GM21367 (cell line): ENCODE results near the gene ITPRIP.

Experiments used
- ATAC-seq: cut with Tn5 transposase; IDR thresholded peaks from one replicate; pipeline ENCODE4 v1.9.1; 2021; ENCODE audit not compliant: unreplicated experiment

Gene ITPRIP

DNA sequence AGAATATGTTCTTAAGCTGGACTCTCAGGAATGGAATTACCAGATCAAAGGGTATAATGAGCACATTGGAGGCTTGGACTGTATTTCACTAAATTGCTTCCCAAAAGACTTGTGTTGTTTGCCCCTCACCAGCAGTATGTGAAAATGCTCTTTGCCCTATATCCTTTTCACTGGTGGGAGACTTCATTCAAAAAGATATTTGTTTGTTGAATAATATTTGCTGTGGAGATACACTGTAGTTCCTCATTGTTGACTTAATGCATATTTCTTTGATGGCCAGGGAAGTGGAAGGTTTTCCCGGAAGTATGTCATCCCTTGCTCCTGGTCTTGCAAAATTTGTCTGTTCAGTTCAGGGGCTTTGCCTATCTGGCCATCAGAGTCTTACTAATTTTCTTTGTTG lies 49.9 kb downstream of the ITPRIP start:
- no peak for ATAC-seq

DNA sequence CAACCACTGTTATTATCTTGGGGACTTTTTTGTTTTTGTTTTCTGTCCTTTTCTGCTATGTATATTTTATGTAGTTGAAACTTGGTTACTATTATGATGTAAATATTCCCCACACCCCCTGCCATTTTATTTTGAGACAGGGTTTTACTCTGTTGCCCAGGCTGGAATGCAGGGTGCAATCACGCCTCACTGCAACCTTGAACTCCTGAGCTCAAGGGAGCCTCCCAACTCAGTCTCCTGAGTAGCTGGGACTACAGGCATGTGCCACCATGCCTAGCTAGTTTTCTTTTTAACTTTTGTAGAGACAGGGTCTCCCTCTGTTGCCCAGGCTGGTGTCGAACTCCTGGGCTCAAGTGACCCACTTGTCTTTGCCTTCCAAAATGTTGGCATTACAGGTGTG lies 51.3 kb downstream of the ITPRIP start:
- no peak for ATAC-seq

DNA sequence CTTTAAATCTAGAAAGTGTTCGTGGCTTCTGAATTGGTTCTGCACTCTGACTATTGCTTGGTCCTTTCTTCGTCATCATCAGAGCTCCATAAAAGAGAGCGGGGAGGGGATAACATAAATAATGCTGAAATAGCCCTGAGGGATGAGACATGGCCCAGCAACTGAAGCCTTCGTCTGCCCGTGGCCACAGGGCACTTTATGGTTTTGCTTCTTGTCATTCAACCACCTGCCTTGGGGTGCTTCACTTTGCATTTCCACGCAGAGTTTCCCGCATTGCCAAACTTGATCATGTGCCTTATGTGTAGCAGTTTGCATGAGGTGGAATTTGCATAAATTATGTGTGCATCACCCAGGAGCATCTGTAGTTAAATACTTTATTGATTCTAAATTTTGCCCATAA lies 53.4 kb downstream of the ITPRIP start:
- ATAC-seq = no peak

DNA sequence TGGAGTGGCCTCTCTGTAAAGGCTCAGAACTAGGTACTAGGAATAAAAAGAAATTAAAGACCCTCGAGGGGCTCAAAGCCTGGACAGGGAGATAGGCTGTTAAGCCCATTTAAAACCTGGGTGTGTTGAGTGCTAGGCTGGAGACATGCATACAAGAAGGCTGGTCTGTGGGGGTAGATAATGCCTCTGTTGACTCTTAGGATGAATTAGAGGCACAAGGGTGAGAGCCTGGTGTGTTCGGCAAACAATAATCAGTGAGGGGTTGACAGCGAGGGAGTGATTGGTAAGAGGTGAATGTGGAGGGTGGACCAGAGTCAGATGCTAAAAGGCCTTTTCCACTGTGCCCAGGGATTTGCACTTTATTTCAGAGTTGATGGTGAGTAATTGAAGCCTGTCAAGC lies 56.6 kb downstream of the ITPRIP start:
- ATAC-seq = no peak

DNA sequence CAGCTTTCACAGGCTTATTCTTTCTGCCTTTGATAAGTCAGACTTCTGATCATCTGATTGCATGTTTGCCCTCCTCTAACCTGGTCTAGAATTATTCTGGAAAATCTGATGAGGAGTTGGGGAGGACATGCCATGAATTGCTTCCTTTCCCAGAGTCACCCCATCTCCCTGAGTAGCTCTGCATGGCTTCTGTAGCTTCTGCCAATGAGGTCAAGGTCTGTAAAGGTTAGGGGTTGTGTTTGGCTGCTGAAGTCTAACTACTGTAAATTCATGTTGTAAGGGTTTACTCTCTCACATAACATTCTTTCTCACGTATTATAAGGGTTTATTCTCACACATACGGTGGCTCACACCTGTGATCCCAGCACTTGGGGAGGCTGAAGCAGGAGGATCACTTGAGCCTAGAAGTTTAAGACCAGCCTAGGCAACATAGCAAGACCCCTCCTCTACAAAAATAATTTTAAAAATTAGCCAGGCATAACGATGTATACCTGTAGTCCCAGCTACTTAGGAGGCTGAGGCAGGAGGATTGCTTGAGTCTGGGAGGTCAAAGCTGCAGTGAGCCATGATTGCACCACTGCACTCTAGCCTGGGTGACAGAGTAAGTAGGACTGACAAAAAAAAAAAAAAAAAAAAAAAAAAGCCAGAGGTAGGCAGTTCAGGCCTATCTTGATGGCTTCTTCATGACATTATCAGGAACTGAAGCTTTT lies 58.6 kb downstream of the ITPRIP start:
- no peak for ATAC-seq

DNA sequence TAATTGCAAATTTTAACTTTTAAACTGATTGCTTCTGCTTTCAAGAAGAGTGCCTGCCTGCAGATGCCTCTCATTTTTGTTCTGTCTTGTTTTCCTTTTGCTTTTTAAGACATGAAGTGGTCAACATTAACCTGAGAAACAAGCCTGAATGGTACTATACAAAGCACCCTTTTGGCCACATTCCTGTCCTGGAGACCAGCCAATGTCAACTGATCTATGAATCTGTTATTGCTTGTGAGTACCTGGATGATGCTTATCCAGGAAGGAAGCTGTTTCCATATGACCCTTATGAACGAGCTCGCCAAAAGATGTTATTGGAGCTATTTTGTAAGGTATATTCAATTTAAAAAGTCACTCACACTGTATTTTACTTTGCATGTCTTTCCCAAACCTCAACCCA lies 60.5 kb downstream of the ITPRIP start:
- no peak for ATAC-seq

DNA sequence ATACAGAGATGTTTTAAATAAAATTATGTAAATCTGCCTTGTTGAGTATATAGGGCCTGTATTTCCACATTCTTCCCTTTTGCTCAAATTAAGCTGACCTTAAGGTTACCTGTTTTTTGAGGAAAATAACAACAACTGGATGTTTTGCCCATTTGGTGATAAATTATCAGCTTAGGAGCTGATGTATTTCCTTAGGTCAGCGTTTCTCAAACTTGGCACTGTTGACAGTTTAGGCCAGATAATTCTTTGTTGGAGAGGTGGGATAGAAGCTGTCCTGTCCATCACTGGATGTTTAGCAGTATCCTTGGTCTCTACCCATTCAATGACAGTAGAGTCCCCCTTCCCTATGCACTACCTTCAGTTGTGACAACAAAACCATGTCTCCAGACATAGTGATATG lies 62.1 kb downstream of the ITPRIP start:
- no peak for ATAC-seq

DNA sequence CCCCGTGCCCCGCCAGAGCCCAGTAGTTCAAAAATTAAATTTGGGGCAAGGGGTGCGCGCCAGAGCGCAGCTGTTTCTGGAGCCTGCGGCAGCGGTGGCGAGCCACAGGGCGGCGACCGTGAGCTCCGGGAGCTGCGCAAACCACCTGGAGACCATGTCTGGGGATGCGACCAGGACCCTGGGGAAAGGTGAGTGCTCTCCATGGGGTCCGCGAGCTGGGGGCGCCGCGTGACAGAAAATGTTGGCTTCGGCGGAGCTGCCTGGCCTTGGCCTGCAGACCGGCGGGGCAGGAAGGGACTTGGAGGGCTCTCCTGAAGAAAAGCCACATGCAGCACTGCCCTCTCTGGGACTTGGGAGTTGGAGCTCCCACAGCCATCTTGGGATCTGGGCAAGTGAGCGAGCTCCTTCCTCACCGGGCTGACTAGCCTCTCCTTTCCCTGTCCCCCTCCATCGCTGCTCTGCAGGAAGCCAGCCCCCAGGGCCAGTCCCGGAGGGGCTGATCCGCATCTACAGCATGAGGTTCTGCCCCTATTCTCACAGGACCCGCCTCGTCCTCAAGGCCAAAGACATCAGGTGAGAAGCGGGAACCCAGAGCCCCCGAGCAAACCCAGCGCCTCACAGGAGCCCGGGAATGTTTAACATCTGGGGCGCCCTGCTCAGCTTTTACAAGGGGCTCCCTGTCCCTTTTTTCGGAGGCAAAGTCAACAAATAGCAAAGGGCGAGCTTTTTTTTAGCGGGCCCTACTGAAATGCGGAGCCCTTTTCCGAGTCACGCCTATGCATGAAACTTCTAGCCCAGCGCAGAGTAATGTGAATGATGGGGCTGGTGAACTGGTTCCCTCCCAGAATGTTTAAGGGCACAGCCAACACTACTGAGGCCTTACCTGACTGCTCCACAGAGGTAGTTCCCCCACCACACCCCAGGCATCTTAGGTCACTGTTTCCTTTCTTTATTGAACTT lies 63.2 kb downstream of the ITPRIP start:
- ATAC-seq = peak; percentile 83

DNA sequence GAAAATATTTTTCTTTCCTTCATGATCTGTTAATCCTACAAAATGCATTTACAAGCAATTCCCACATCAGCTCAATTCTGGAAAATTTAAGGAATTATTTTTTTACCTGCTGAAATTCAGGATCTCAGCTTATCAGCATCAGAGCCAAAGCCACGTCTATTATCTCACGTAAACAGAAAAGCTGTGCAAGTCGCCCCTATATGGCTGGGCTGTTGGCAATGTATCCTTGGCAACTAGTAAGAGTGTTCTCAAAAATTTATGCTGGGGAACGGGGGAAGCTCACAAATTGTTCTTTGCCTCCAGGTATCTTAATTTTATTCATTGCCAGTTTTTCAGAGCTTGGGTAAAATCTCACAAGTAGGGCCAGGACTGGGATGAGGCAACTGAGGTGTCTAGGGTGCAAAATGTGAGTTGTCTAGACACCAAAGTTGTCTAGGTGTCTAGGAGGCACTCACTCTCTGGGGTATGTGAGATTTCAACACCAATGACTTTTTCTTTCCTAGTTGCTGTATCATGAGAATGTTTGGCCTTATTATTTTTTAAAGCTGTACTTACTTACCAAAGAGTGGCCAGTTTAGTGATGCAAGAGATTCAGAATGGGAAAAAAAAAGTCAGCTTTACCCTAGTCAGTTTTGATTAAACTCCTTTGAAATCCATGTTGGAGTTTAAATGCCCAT lies 64.2 kb downstream of the ITPRIP start:
- no peak for ATAC-seq

DNA sequence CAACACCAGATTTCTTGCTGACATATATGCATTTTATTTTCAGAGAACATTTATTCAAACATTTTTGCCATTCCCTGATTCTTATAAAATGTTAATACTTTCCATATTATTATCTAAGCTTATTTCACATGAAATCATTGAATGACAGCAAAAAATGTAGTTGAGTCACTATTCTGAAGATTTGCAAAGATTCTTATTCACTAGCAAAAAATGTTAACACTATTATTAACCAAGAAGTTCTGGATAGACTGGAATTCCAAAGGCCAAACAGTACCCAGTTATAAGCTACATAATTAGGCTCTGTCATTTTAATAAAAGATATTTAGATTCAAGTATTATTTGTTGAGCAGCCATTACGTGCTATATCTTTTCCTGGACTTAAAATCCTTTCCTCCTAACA lies 65.0 kb downstream of the ITPRIP start:
- ATAC-seq = no peak

DNA sequence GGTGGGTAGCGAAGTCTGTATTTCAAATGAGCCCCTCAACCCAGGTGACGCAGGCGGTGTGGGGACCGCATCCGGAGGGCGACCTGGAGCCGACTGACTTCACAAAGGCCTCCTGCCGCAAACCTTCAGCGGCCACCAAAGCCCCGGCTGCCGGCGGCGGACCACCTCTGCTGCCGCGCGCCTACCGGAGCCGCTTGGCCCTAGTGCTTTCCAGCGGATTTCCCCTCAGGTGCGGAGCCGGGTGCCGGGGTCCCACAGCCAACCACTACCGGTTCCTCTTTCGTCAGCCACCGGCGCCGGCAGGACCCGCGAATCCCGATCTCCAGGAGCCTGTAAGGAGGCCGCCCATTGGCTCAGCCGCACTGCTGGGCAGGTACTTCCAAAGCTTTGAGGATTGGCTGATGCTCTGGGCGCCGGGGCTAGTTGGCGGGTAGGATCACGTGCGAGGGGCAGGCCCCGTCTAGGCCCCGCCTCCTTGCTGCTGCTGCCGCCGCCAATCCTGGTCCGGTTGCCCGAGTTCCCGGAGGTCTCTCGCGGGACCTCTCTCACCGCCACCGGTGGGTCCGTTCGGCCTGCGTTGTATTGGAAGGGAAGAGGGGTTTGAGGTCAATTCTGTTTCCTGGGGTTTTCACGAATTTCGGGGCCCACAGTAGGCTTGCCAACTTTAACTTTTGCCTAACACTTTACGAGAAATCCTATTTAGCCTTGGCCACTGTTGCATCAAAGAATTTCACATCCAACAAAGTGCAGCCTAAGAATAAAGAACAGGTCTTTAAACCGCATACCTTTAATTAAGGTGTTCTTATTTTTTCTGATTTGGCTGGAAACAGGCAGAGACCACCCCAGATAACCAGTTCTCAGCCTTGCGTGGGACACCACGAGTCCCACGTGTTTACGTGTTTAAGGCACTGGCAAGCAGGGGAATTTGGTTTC lies 69.3 kb downstream of the ITPRIP start, which contains the start of gene GSTO2:
Gene GSTO2 (plus strand): TSS at position 472 of the 933 bp plus-strand sequence. CDS start 5,732 bp downstream, outside the sequence.
- ATAC-seq = peak; percentile 98

DNA sequence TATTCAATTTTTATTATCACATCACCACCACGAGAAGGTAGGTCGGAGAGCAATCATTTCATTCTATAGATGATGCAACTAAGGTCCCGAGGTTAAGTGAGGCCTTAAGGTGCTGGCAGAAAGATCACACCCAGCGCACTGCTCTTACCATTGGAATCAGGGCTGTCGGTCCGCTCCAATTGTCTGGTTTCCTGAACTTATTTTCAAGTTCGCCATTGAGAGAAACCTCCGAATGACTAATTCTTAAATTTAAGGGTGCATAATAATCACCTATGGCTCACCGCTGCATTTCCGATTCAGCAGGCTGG lies 69.9 kb downstream of the ITPRIP start:
- ATAC-seq = no peak

DNA sequence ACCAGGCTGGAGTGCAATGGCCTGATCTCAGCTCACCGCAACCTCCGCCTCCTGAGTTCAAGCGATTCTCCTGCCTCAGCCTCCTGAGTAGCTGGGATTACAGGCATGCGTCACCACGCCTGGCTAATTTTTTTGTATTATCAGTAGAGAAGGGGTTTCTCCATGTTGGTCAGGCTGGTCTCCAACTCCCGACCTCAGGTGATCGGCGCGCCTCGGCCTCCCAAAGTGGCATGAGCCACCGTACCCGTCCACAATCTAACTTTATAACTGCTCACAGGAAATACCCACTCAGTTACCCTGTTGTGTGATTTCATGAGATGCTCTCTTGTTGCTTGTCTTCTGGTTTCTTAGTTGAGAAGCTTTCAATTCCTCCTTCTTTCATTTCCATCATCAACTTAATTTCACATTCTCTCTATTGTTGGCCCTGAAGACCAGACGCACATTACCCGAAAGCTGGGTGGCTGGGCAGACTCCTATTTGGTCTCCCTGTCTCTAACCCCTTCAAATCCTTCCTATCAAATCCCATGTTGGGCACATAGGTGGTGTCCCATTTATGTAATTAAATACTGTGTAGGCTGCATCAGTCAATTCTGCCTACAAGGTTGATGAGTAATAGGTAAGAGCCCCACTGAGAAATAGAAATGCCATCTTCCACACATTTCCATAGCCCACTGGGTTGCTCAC lies 70.4 kb downstream of the ITPRIP start:
- no peak for ATAC-seq

DNA sequence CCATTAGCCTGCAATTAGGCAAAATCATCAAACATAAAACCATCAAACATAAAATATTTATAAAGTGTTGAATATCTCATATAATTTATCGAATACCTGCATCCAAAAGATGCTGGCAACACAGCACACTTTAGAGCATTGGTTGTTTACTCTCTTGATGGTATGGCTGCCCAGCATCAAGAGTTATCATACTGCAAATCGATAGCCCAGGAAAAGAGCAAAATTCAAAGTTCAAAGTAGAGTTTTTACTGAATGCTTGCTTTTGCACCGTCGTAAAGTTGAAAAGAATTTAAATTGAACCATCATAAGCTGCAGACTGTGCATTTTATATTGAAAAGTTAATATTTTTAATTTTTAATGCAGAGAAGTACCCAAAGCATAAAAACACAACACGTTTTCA lies 73.5 kb downstream of the ITPRIP start:
- no peak for ATAC-seq

DNA sequence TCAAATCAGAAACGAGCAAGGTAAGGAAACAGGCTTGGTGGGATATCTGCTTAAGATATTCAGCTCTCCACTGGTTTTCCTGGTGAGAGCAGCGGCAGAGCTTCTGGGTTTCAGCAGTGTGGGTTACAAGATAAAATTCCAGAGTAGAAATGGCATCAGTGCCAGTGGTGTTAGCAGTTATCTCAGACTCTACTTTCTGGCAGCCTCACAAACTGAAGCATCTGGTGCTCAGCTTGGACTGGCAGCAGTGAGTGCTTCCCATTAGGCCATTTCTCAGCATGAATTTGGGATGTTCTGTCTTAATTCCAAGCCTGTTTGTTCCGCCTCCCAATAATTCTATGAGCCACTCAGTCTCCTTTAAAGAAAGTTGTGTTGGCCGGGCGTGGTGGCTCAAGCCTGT lies 76.2 kb downstream of the ITPRIP start:
- no peak for ATAC-seq

DNA sequence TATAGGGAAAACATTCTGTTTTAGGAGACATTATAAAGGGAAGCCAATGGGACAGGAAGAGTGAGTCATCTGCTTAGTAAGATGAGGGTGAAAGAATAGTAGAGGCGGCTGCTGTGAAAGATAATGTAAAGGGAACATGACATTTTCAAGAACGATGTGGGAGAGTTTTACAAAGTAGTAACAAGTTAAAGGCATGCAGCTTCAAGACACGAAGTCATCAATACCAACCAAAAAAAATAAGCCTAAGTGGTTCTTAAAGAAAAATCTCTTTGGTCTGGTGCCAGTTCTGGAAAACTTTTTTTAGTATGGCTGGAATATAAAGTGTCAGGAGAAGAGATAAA lies 77.5 kb downstream of the ITPRIP start:
- no peak for ATAC-seq

DNA sequence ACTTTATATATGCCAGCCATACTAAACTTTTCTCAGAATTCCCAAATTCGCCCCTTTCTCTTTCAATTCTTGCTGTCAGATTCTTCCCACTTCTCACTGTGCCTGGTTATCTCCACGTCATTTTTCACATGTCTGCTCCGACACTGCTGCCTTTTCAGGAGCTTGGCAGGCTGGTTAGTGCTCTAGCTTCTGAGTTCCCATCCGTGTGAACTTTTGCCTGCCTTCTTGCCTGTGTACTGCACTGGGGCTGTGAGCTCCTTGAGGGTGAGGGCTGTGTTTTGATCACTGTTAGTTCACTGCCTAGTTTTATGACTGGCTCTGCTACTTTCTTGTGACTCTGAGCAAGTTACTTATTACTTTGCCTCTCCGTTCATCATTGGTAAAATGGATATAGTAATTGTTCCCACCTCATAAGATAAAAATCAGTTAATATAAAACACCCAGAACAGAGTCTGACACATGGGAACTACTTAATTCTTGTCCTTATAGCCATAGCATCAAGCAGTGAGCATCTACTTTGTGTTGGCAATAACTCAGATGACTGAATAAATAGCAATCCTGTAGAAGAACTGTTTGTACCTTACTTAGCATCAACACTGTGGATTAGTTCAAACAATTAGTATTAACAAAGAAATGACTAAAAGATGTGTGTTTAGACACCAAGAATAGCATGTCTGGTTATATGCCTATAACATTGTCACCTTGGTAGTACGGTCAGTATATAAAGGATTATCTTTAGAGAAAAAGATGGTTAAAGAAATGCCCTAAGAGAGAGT lies 78.1 kb downstream of the ITPRIP start:
- ATAC-seq = no peak
